K562 (cell line): ENCODE data around the gene GPR108. TPM values are rescaled to one million over a fixed set of nuclear protein-coding genes. Genes with fewer than 3 reads are reported as not detected.

Source experiments
- ATF3 ChIP-seq, 2 experiments: fragments of 450-650 bp in 1 of 2; sonication (generic) in 1 of 2; formaldehyde crosslinking in 1 of 2; IDR thresholded peaks in 1 of 2; conservative IDR thresholded peaks in 1 of 2; 2 replicates each; pipeline versions ENCODE4 v1.6.1 to v1.8.1; 2016 to 2023; ENCODE audit warnings: mild to moderate bottlenecking in 2 of 2, moderate library complexity in 2 of 2, inconsistent platforms in 1 of 2, missing genetic modification reagents in 1 of 2
- BCL6 ChIP-seq: fragments of 250-450 bp; sonication (Bioruptor Pico); IDR thresholded peaks from 2 replicates; pipeline ENCODE4 v1.4.0; 2020
- CHD7 ChIP-seq: fragments of 200-600 bp; sonication (generic); IDR thresholded peaks from one replicate; pipeline ENCODE4 v1.6.1; 2012; ENCODE audit warnings: mild to moderate bottlenecking, low read depth, low read length, inconsistent platforms
- CREBBP ChIP-seq: IDR thresholded peaks from one replicate; pipeline ENCODE4 v1.6.1; 2012; ENCODE audit warnings: low read depth, mild to moderate bottlenecking, control low read depth, inconsistent platforms, low read length
- HDAC6 ChIP-seq: IDR thresholded peaks from 2 replicates; pipeline ENCODE4 v1.6.1; 2012; ENCODE audit warnings: low read depth, mild to moderate bottlenecking, control low read depth, inconsistent platforms, low read length, moderate library complexity
- NFYB ChIP-seq: IDR thresholded peaks from 2 replicates; pipeline ENCODE4 v1.6.1; 2011; ENCODE audit warnings: mild to moderate bottlenecking, moderate library complexity; ENCODE audit not compliant: insufficient read length; ENCODE audit errors: extremely low read depth
- SAFB ChIP-seq: fragments of 200-400 bp; formaldehyde crosslinking; IDR thresholded peaks from 2 replicates; pipeline ENCODE4 v1.6.1; 2017; ENCODE audit warnings: low read depth, low read length, borderline replicate concordance
- SMAD3 ChIP-seq: fragments of 450-650 bp; formaldehyde crosslinking; conservative IDR thresholded peaks from 2 replicates; pipeline ENCODE4 v1.4.0; 2020; ENCODE audit warnings: mild to moderate bottlenecking
- STAT6 ChIP-seq: sonication (generic); formaldehyde crosslinking; IDR thresholded peaks from 2 replicates; pipeline ENCODE4 v1.8.1; 2023; ENCODE audit warnings: mild to moderate bottlenecking, missing genetic modification reagents
- ZC3H8 ChIP-seq: fragments of 450-650 bp; IDR thresholded peaks from 2 replicates; pipeline ENCODE4 v1.6.1; 2017
- ZNF23 ChIP-seq: fragments of 250-450 bp; sonication (Bioruptor Pico); IDR thresholded peaks from 2 replicates; pipeline ENCODE4 v1.4.0; 2020; ENCODE audit warnings: mild to moderate bottlenecking
- ZNF507 ChIP-seq: conservative IDR thresholded peaks from 2 replicates; pipeline ENCODE4 v1.6.1; 2017; ENCODE audit warnings: missing genetic modification characterization, missing compliant biosample characterization
- polyA plus RNA-seq, 8 experiments: library from polyadenylated mRNA; depleted of rRNA in 4 of 8; stranded (reverse) in 5 of 8; unstranded in 3 of 8; fragments of >200 nt; fragmentation: Nextera tagmentation in 2 of 8; fragmentation: Illumina TruSeq in 1 of 8; extraction: Ambion mirVana in 2 of 8; extraction: Trizol in 1 of 8; gene quantifications; 2 replicates each; pipeline versions ENCODE4 v1.2.1 to v1.2.3, GENCODE V29; 2011 to 2014; ENCODE audit warnings: inconsistent platforms in 1 of 8, missing spikeins in 1 of 8
- total RNA-seq, 7 experiments: library from RNA; depleted of rRNA in 6 of 7; stranded (reverse); fragments of >200 nt in 6 of 7; fragmentation: Illumina TruSeq in 2 of 7; extraction: Trizol in 2 of 7; gene quantifications; 2 replicates each; pipeline versions ENCODE4 v1.2.1 to v1.2.3, GENCODE V29; 2011 to 2021; ENCODE audit warnings: low replicate concordance in 1 of 7

The GPR108 gene
- total and polyA plus RNA-seq, 9 of the 15 experiments (the other 6 are each of a cell fraction or from before 2014, with no cell fraction given), result 2.4 to 33.2 (median 24.4) TPM

GRCh38 chr19:6767357-6768235 is 30.2 kb upstream of the GPR108 start, which contains the start of gene SH2D3A (continued):
- no peak for TF ChIP-seq ATF3 (IDR thresholded peaks at IDR 0.05)
- TF ChIP-seq ATF3 (CRISPR knock-in tag; conservative IDR thresholded peaks at IDR 0.05), result no peak
- no peak for TF ChIP-seq SMAD3
- no peak for TF ChIP-seq STAT6 (CRISPR knock-in tag)
- TF ChIP-seq ZC3H8, result no peak
- peak; percentile 30; the same call in 1 of the 2 replicates for TF ChIP-seq SAFB
- TF ChIP-seq HDAC6, result no peak
- no peak for TF ChIP-seq CREBBP
- TF ChIP-seq CHD7, result no peak
- TF ChIP-seq NFYB, result no peak
- TF ChIP-seq ZNF23 (CRISPR knock-in tag), result no peak
- TF ChIP-seq ZNF507 (tag), result no peak
- TF ChIP-seq BCL6, result no peak
